ENCODE results near the gene ADGRG3.

DNA sequence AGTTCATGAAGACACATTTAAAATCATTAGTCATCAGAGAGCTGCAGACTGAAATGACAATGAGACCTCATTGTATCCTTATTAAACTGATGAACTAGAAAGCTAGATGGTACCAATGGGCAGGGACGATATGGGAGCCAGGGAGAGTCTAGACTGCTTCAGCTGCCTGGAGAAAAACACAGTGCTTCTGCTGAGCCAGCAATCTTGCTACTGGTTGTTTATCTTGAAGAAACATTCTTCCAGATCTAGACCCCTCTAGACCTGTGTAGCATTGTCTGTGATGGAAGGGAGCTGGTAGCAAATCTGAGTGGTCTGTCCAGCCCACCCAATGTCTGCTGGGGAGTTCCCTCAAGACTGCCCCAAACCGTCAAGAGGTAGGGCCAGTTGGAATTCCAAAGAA lies 24.5 kb downstream of the ADGRG3 start:
- TF ChIP-seq, protein P1, sequence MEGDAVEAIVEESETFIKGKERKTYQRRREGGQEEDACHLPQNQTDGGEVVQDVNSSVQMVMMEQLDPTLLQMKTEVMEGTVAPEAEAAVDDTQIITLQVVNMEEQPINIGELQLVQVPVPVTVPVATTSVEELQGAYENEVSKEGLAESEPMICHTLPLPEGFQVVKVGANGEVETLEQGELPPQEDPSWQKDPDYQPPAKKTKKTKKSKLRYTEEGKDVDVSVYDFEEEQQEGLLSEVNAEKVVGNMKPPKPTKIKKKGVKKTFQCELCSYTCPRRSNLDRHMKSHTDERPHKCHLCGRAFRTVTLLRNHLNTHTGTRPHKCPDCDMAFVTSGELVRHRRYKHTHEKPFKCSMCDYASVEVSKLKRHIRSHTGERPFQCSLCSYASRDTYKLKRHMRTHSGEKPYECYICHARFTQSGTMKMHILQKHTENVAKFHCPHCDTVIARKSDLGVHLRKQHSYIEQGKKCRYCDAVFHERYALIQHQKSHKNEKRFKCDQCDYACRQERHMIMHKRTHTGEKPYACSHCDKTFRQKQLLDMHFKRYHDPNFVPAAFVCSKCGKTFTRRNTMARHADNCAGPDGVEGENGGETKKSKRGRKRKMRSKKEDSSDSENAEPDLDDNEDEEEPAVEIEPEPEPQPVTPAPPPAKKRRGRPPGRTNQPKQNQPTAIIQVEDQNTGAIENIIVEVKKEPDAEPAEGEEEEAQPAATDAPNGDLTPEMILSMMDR (IDR thresholded peaks at IDR 0.05; ENCODE audit: borderline replicate concordance, extremely low read depth, low read length, poor library complexity, severe bottlenecking): no peak
- no peak for TF ChIP-seq EZH2 (IDR thresholded peaks at IDR 0.05; ENCODE audit: borderline replicate concordance, low read depth, low read length, severe bottlenecking)
